Posterior vena cava (tissue), 2 donors: ENCODE measurements around the gene CAPN11. TPM values are rescaled to one million over a fixed set of nuclear protein-coding genes. Genes with fewer than 3 reads are reported as not detected.
A peak's percentile ranks its signal among the peaks of the same experiment; 100 is the strongest.
"Not testable (repeated sequence)": the region's sequence is repeated elsewhere in the genome, so short reads cannot be mapped to it uniquely, and the experiment has no call there.

ENCODE experiments used
- DNase-seq: peaks from one replicate; pipeline ENCODE4 v3.0.0-alpha.2; 2020; ENCODE audit warnings: low spot score
- intact Hi-C, 2 donors: fragments of 100-400 bp; cut with DNase I; formaldehyde crosslinking; loops; one replicate each; pipeline versions ENCODE4 v1.14.1 to v1.14.2; 2022 to 2023
- total RNA-seq, 2 donors: library from RNA; stranded (reverse); fragmentation: NEBNext Ultra II Directional; extraction: Animal tissue kit (Norgen Biotek cat#: 25700); gene quantifications; one replicate each; pipeline ENCODE4 v1.2.1, GENCODE V29; 2021
- donor health status: DM: yes; HTN: yes; CAD: no.
- donor health status: DM: yes; HTN: yes; CAD: no.

Gene CAPN11
- total RNA-seq, 2 donors from 2014 or later = 0.24 to 1.5 TPM

- intact Hi-C loops = no loop called here
Measured at GRCh38 chr6:44128020-44128917, 30.4 kb upstream of the CAPN11 start.

GRCh38 chr6:44129841-44130322 is 28.7 kb upstream of the CAPN11 start:
- peak; percentile 55 for DNase-seq
- intact Hi-C loops = no loop called here

More at GRCh38 chr6:44128020-44128917, 30.4 kb upstream of the CAPN11 start:
- DNase-seq = peak; percentile 86

GRCh38 chr6:44131892-44132291 is 26.7 kb upstream of the CAPN11 start:
- peak; percentile 50 for DNase-seq
- intact Hi-C loops = no loop called here

GRCh38 chr6:44132476-44132875 is 26.1 kb upstream of the CAPN11 start:
- intact Hi-C loops = no loop called here

GRCh38 chr6:44133003-44133931 is 25.4 kb upstream of the CAPN11 start:
- no peak for DNase-seq
- intact Hi-C loops = no loop called here

More at GRCh38 chr6:44132476-44132875, 26.1 kb upstream of the CAPN11 start:
- DNase-seq = peak; percentile 5

- intact Hi-C loops = no loop called here
- DNase-seq = no peak
Measured at GRCh38 chr6:44133981-44134711, 24.5 kb upstream of the CAPN11 start.

GRCh38 chr6:44135173-44135758 is 23.4 kb upstream of the CAPN11 start:
- no peak for DNase-seq
- intact Hi-C loops = no loop called here

GRCh38 chr6:44135875-44136274 is 22.7 kb upstream of the CAPN11 start:
- intact Hi-C loops = no loop called here
- DNase-seq = no peak

GRCh38 chr6:44138717-44139350 is 19.8 kb upstream of the CAPN11 start:
- intact Hi-C loops = no loop called here
- DNase-seq = peak; percentile 43

- intact Hi-C loops = no loop called here
- peak; percentile 54 for DNase-seq
Measured at GRCh38 chr6:44139351-44139743, 19.3 kb upstream of the CAPN11 start.

- intact Hi-C loops = no loop called here
- DNase-seq = no peak
Measured at GRCh38 chr6:44142835-44143234, 15.8 kb upstream of the CAPN11 start.

- DNase-seq = no peak
- intact Hi-C loops = no loop called here
Measured at GRCh38 chr6:44143731-44144130, 14.9 kb upstream of the CAPN11 start.

- DNase-seq, intact Hi-C loops: not testable (repeated sequence)
Measured at GRCh38 chr6:44144536-44144935, 14.1 kb upstream of the CAPN11 start.

- DNase-seq = no peak
- intact Hi-C loops = loop anchor here in 1 of 2 donors (5.0 kb wide), 1 partner anchor 49 kb away; no protein-coding TSS in a partner anchor
Measured at GRCh38 chr6:44145839-44146238, 12.8 kb upstream of the CAPN11 start.

GRCh38 chr6:44146685-44147084 is 11.9 kb upstream of the CAPN11 start:
- intact Hi-C loops = loop anchor here in 1 of 2 donors (5.0 kb wide), 1 partner anchor 49 kb away; no protein-coding TSS in a partner anchor
- no peak for DNase-seq

- intact Hi-C loops = loop anchor here in 1 of 2 donors (5.0 kb wide), 1 partner anchor 50 kb away; no protein-coding TSS in a partner anchor
- no peak for DNase-seq
Measured at GRCh38 chr6:44147256-44147655, 11.4 kb upstream of the CAPN11 start.

GRCh38 chr6:44148306-44148705 is 10.3 kb upstream of the CAPN11 start:
- DNase-seq = no peak
- intact Hi-C loops = loop anchor here in 1 of 2 donors (5.0 kb wide), 1 partner anchor 51 kb away; no protein-coding TSS in a partner anchor
